Skin epidermis (tissue), 12 donors: ENCODE measurements around the gene FARS2.

Experiments used
- H3K27ac ChIP-seq, 21 experiments: fragments of 200-600 bp; sonication (generic) in 11 of 21; one replicate each; pipeline ENCODE4 v1.5.0; 2020; ENCODE audit warnings: mild to moderate bottlenecking in 3 of 21, inconsistent platforms in 2 of 21, moderate library complexity in 2 of 21
- H3K4me3 ChIP-seq, 7 experiments: fragments of 200-600 bp; sonication (generic) in 2 of 7; one replicate each; pipeline ENCODE4 v1.5.0; 2020; ENCODE audit warnings: inconsistent platforms in 2 of 7, mild to moderate bottlenecking in 2 of 7, moderate library complexity in 1 of 7

FARS2 gene

DNA sequence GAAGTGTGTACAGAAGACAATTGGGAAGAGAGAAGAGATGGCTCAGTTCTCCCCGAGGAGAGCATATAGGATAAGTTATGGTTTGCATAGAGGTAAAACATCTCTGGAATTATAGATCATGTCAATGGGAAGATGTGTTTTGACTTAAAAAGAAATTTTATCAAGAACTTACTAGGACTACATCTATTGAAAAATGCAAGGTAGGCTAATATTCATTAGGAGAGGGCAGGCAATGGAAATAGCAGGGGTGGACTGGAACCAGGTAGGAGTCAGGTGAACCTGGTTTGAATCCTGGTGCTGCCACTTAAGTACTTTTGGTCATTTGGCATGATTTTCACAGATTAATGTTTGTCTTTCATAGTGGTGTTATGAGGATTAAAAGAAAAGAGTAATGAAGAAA is 96.2 kb downstream of the FARS2 start:
- H3K4me3 ChIP-seq, result no peak overlapping the region
- H3K27ac ChIP-seq, result no peak overlapping the region

DNA sequence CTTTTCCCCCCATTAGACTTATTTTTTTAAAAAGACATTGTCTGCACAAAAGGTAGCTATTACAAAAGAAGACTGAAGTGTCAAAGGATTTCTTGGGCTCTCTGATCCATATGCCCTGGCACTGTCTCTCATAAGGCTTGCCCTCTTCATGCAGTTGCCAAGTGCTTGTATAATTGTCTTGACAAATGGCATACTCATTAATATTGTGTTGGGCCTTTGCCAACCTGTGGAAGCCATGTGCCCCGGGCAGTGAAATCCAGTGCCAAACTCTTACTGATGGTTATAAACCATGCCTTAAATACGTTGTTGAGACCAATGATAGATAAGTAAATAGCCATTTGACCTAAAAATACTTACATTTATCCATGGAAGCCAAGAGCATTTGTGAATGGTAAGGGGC is 98.1 kb downstream of the FARS2 start:
- Histone ChIP-seq H3K27ac (no peak overlapping the region), H3K4me3 (no peak overlapping the region)

GRCh38 chr6:5361396-5361795 is 100.1 kb downstream of the FARS2 start:
- Histone ChIP-seq H3K4me3 (no peak overlapping the region), H3K27ac (no peak overlapping the region)

- H3K4me3 ChIP-seq, result no peak overlapping the region
- H3K27ac ChIP-seq, result no peak overlapping the region
These were observed 104.3 kb downstream of the FARS2 start for GRCh38 chr6:5365436-5366195.

DNA sequence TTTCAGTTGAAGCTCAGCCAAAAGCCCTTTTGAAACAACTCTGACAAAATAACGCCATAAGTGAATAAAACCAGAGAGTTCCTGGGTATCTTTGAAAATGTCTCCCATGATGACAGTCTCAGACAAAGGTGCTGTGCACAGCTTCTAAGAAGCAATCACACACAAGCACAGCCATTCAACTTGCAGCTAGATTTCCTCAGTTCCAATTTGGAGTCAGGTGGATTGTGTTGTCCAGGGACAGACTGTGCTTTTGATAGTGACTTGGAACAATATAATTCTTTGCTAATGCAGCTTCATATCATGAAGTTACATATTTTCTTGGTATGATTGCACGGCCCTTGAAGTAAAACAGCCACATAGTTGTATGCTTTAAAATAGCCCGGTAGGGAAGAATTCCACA is 105.6 kb downstream of the FARS2 start:
- no peak overlapping the region for H3K4me3 ChIP-seq
- no peak overlapping the region for H3K27ac ChIP-seq

DNA sequence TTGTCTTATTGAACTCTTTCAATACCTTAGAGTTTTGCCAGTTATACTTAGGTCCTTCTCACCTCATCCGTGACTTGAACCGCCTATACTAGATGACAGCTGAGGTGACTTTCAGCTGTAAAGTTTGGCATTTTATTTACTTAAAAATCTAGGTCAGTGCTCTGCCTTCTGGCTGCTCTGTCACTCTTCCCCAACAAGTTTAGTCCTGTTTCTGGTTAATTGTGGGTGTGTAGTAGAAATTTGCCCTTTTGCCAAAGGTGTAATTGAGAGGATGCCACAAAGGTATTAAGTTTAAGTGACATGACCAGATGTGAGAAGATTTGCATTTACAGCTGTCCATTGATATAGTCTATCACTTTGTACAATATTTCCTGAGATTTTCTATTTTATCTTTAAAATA is 106.2 kb downstream of the FARS2 start:
- H3K4me3 ChIP-seq, result no peak overlapping the region
- no peak overlapping the region for H3K27ac ChIP-seq

DNA sequence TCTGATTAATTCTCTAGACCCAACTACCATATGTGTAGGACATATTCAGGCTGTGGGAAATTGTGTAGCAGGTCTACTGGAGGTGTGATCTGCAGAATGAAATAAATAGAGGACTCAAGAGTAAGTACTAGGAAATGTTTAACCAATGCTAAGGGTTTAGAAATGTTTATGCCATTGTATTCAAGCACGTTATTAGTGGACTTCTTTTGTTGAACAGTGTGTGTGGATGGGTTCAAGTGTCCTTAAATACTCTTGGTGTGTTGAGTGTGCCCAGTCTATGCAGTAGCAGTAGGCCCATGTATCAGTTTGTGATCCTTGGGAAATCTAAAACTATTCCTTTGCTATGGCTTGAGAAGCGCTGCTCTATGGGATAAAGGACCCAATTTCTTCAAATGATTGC is 112.1 kb downstream of the FARS2 start:
- H3K27ac ChIP-seq, result no peak overlapping the region
- H3K4me3 ChIP-seq, result no peak overlapping the region

GRCh38 chr6:5378331-5378730 is 117.0 kb downstream of the FARS2 start:
- no peak overlapping the region for H3K4me3 ChIP-seq
- no peak overlapping the region for H3K27ac ChIP-seq

DNA sequence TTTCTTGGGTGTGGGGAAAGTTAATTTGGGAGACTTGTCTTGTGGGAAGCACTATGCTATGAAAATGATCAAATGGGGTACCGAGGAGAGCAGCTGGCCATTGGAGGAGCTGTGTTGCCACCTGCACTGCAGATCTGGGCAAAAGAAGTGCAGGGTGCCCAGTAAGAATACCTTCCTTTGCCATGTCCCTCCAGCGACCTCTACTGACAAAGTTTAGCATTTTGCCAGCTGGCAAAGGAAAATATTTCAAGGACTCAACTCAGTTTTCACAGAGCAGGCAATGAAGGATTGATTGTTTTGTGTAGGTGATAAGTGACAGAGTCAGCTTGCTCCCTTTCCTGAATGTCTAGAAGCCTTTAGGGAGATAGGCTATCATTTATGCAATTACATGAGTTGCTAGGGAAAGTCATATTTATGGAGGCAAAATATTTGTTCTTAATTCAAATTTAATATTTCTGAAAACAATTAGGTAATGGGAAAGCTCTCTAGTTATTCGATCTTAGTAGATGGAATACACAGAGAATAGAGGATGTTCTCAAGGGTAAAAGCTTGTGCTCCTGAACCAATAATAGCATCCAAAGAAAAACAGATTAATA is 118.4 kb downstream of the FARS2 start:
- H3K27ac ChIP-seq, result no peak overlapping the region
- no peak overlapping the region for H3K4me3 ChIP-seq

GRCh38 chr6:5383856-5384255 is 122.5 kb downstream of the FARS2 start:
- Histone ChIP-seq H3K4me3 (no peak overlapping the region), H3K27ac (no peak overlapping the region)

- H3K27ac ChIP-seq, result no peak overlapping the region
- no peak overlapping the region for H3K4me3 ChIP-seq
These were observed 123.0 kb downstream of the FARS2 start for GRCh38 chr6:5384276-5384675.

DNA sequence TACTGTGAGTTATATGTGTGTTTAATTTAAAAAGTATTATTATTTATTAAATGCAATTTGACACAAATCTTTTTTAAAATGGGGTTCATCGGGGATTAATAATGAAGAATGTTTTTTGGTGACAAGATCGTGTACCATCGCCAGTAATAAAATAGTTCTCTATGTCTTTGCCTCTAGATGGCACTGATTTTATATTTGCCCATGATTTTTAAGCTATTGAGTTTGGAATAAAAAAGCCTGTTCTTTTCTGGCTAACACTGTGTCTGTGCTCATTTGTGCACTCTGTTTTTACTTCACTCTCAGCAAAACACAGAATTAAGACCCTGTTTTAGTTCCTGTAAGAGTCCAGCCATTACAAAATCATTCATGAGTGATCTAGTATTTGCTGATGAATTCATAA is 127.0 kb downstream of the FARS2 start:
- H3K27ac ChIP-seq, result no peak overlapping the region
- H3K4me3 ChIP-seq, result no peak overlapping the region

GRCh38 chr6:5389086-5389745 is 127.9 kb downstream of the FARS2 start:
- Histone ChIP-seq H3K27ac (no peak overlapping the region), H3K4me3 (no peak overlapping the region)

DNA sequence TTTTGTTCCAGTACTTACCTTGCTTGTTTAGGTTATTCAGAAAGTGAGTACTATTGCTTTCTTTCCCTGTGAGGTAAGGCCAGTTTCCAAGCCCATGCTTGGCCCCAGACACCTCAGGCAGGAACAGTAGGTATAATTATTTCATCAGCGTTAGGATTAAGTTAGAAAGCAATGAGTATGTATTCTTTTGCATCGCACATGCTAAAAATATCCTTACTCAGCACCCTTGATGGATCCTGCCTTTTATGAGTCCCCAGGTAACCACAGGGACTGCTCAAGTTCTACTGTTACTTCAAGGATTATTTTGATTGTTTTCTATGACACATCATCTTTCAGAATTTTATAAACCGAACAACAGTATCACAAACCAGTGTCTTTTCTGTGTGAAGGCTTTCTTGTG is 128.9 kb downstream of the FARS2 start:
- Histone ChIP-seq H3K4me3 (no peak overlapping the region), H3K27ac (no peak overlapping the region)

- no peak overlapping the region for H3K27ac ChIP-seq
- H3K4me3 ChIP-seq, result no peak overlapping the region
These were observed 133.0 kb downstream of the FARS2 start for GRCh38 chr6:5394280-5394679.

GRCh38 chr6:5395719-5396118 is 134.4 kb downstream of the FARS2 start:
- no peak overlapping the region for H3K4me3 ChIP-seq
- H3K27ac ChIP-seq, result no peak overlapping the region

GRCh38 chr6:5398530-5398929 is 137.2 kb downstream of the FARS2 start:
- Histone ChIP-seq H3K4me3 (no peak overlapping the region), H3K27ac (no peak overlapping the region)

DNA sequence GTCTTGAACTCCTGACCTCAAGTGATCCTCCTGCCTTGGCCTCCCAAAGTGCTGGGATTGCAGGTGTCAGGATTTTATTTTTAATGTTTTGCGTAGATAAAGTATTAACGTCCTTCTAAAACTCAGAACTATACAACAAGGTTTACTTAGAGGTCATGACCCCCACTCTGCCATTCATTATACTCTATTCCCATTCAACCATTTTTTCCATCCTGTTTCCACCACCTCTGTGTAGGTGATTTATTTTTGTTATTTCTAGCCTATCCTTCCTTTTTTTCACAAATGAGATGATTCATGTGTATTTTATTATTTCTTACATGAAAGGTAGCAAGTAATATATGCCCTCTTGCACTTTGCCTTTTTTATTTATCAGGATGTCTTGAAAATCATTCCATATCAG is 138.1 kb downstream of the FARS2 start:
- no peak overlapping the region for H3K4me3 ChIP-seq
- no peak overlapping the region for H3K27ac ChIP-seq

DNA sequence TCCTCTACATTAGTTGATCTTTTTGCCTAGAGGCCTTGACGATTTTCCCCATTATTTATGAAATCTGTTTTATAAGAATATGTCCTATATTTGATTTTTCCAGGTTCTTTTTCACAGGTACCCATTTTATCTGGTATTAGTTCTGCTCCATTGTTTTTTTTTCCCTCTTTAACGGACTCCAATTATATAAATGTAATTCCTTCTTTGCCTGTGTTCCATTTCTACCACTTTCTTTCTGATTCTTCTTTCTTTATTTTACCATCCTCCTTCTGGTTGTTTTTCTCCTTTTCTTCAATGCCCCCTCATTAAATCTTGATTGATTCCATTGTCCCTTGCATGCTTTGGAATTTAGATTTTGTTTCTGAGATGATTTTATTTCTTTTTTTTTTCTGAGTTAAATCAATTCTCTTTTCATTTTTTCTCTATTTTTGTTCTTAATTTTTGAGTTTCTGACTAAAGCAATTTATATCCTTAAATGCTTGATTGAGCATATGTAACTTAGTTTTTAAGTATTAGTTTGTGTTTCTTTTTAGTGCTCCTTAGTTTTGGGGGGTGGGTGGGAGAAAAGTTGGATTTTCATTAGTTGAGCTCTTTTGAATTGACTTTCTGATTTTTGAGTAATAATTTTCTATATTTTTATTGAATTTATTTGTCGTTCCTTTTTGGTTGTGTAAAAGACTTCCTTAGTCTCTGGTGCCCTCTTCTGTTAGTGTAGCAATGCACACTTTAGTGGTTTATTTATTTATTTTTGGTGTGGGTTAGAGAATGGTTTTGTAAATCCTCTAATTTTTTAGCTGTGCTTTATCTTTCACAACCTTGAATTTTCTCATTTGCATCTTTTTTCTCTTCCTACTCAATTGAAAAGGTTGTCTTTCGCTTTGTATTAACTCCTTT is 140.8 kb downstream of the FARS2 start:
- H3K27ac ChIP-seq, result no peak overlapping the region
- no peak overlapping the region for H3K4me3 ChIP-seq

DNA sequence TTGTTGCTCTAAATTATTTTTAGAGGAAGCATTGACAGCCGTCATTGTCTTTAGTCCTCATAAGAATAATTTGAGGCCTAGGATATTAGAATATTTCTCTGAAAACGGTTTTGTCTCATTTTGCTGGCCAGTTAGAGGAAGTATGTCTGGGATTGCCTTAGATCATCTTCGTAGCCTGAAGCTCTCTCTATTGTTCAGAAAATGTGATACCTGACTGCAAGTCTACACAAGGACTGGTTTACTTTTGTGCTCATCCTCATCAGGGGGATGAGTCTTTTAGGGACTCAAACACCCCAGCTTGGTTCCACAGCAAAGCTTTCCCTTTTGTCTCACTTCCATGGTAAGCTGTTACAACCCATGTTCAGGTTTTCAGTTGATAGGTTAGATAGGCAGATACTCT is 141.8 kb downstream of the FARS2 start:
- no peak overlapping the region for H3K27ac ChIP-seq
- H3K4me3 ChIP-seq, result no peak overlapping the region
